Prostate gland (tissue), 2 donors: Measurements from ENCODE around the gene ATL1.

Source experiments
- CTCF ChIP-seq, 4 experiments: fragments of 200-600 bp in 2 of 4; fragments of 450-650 bp in 2 of 4; sonication (generic) in 2 of 4; IDR thresholded peaks; 1 replicate in 3 of 4; 2 replicates in 1 of 4; pipeline ENCODE4 v1.5.1; 2016 to 2019; ENCODE audit warnings: antibody characterized with exemption in 4 of 4, mild to moderate bottlenecking in 2 of 4, moderate library complexity in 2 of 4
- POLR2A ChIP-seq: fragments of 450-650 bp; IDR thresholded peaks from one replicate; pipeline ENCODE4 v1.6.1; 2016; ENCODE audit warnings: antibody characterized with exemption, mild to moderate bottlenecking
- POLR2AphosphoS5 ChIP-seq: sonication (generic); formaldehyde crosslinking; IDR thresholded peaks from one replicate; pipeline ENCODE4 v1.6.1; 2017; ENCODE audit warnings: antibody characterized with exemption

DNA sequence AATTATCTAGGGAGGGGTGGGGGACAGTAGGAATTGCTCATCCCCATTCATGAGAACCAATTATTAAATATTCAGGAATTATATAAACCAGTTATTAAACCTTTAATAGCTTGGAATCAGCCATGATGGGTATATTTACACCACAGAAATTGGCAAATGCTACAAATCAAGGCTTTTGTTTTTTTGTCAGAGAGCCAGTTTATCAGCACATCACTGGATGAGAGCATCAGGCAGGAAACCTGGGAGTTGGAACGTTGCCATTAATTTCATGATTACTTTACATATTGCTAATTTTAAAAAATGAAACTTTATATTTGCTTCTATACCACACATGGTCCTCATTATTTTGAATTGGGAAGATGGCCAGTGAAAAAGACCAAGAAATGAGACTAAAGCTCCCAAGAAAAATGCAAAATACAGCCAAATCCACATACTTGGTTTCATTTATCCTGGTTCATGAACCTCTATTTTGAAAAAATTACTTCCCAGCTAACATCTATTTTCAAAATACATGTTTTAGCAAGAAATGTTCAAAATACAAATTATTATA is 48.4 kb downstream of the ATL1 start:
- TF ChIP-seq POLR2A (no peak), CTCF (IDR thresholded peaks at IDR 0.05) (no peak), POLR2AphosphoS5 (no peak)
